Measurements from ENCODE around the gene STXBP2. TPM values are rescaled to one million over a fixed set of nuclear protein-coding genes. Genes with fewer than 3 reads are reported as not detected.

Gene STXBP2
- total RNA-seq, 1 donor from 2014 or later, result 97.7 TPM

DNA sequence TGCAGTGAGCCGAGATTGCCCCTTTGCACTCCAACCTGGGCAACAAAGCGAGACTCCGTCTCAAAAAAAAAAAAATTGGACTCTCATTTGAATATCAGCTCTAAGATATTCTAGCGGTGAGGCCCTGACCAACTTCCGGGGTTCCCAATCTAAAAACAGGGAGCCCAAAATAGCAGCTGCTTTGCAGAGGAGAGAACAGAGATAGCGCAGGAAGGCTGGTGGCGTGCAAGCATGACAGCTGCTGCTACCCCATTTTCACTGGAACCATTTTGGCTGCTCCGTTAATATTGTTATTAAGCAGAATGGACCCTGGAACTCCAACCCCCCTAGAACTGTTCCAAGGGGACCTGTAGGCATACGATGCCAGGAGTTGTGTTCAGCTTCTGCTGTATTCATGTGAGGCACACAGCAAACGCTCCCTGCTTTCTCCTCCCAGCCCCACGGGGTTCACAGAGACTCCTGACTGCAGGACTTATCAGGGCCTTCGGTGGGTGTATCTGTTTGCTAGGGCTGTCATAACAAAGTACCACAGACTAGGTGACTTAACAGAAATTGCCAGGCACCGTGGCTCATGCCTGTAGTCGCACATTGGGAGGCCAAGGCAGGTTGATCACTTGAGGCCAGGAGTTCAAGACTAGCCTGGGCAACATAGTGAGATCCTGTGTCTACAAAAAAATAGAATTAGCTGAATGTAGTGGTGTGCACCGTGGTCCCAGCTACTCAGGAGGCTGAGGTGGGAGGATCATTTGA is 11.5 kb downstream of the STXBP2 start:
- H3K36me3 Mint-ChIP-seq, result peaks cover 4% of the 10 kb centered on the region
- no peak overlapping the region for H3K27ac Mint-ChIP-seq
- peaks cover 12% of the 10 kb centered on the region for H3K27me3 Mint-ChIP-seq (ENCODE audit: low read depth)
- TF ChIP-seq, protein P1, sequence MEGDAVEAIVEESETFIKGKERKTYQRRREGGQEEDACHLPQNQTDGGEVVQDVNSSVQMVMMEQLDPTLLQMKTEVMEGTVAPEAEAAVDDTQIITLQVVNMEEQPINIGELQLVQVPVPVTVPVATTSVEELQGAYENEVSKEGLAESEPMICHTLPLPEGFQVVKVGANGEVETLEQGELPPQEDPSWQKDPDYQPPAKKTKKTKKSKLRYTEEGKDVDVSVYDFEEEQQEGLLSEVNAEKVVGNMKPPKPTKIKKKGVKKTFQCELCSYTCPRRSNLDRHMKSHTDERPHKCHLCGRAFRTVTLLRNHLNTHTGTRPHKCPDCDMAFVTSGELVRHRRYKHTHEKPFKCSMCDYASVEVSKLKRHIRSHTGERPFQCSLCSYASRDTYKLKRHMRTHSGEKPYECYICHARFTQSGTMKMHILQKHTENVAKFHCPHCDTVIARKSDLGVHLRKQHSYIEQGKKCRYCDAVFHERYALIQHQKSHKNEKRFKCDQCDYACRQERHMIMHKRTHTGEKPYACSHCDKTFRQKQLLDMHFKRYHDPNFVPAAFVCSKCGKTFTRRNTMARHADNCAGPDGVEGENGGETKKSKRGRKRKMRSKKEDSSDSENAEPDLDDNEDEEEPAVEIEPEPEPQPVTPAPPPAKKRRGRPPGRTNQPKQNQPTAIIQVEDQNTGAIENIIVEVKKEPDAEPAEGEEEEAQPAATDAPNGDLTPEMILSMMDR (IDR thresholded peaks at IDR 0.05; ENCODE audit: unreplicated experiment), result no peak
- H3K9me3 Mint-ChIP-seq, result no peaks in the 10 kb centered on the region
- peaks cover 4% of the 10 kb centered on the region for H3K4me1 Mint-ChIP-seq
- DNase-seq (ENCODE audit: low spot score in 2 of 2, unreplicated experiment in 2 of 2), result no peak
- no peak overlapping the region for H3K4me3 Mint-ChIP-seq

DNA sequence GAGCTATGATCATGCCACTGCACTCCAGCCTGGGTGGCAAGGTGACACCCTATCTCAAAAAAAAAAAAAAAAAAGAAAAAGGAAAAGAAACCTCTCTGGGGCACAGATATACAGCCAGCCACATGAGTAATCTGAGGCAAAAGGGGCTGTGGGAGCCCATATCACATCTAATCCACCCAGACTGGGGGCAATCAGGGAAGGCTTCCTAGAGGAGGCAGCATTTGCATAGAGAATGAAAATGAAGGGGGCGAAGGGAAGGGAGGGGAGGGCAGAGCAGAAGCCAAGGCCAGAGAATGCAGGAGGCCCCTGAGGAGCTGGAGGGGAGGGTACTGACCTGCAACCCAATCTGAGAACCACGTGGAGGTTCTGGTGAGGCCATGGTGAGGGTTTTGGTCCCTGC is 13.2 kb downstream of the STXBP2 start:
- H3K27me3 Mint-ChIP-seq (ENCODE audit: low read depth), result peaks cover 12% of the 10 kb centered on the region
- H3K27ac Mint-ChIP-seq, result no peak overlapping the region

DNA sequence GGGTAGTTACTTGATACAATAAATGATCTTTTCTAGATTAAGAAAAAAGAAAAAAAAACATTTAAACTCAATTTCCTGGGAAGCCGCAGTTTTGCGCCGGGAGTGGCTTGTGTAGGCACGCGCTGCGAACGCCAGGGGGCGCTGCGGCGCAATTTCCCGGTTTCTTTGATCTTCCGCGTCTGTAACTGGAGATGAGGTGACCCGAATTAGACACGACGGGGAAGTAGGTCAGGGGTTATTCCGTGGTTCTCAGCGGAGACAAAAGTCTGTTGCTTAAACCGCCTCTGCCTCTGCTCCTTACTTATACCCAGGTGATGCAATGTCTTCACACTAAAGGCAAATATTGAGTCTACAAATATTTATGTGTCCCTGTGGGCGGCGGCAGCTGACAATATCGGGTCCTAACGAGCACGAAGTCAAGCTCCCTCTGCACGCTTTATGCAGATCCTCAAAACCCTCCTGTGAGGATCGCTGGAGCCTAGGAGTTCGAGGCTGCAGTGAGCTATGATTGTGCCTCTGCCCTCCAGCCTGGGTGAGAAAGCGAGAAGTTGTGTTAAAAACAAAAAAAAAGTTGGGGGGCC is 15.2 kb downstream of the STXBP2 start:
- Mint-ChIP-seq H3K4me1 (peaks cover 11% of the 10 kb centered on the region), H3K27me3 (ENCODE audit: low read depth) (peaks cover 19% of the 10 kb centered on the region), H3K27ac (peak overlapping the region; percentile 53), H3K4me3 (peak overlapping the region; percentile 60), H3K36me3 (no peaks in the 10 kb centered on the region), H3K9me3 (no peaks in the 10 kb centered on the region)
- DNase-seq (ENCODE audit: low spot score in 2 of 2, unreplicated experiment in 2 of 2), result peak; percentile 74 to 96
- TF ChIP-seq, protein P1 (IDR thresholded peaks at IDR 0.05; ENCODE audit: unreplicated experiment), result peak; percentile 100

More for the DNA sequence above, 13.2 kb downstream of the STXBP2 start:
- peaks cover 11% of the 10 kb centered on the region for H3K4me1 Mint-ChIP-seq
- H3K36me3 Mint-ChIP-seq, result no peaks in the 10 kb centered on the region
- no peaks in the 10 kb centered on the region for H3K9me3 Mint-ChIP-seq
- DNase-seq (ENCODE audit: low spot score in 2 of 2, unreplicated experiment in 2 of 2), result no peak
- H3K4me3 Mint-ChIP-seq, result no peak overlapping the region
- TF ChIP-seq, protein P1 (IDR thresholded peaks at IDR 0.05; ENCODE audit: unreplicated experiment), result no peak

DNA sequence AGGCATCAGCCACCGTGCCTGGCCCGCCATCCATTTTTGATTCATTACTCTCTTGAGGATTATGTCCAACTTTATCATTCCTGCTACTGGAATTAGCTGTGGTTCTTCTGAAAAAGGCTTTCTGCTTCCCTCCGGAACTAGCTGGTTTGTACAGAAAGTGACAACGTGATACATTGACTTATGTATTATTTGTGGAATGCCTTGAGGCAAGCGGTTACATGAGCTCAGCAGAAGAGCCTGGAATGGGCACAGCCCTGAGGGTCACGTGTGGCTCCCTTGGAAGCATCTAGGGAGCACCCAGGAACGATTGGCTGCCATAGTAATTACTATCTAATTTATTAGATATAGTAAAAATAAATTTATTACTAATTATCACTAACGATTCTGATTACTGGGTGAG is 17.5 kb downstream of the STXBP2 start:
- peaks cover 30% of the 10 kb centered on the region for H3K27me3 Mint-ChIP-seq (ENCODE audit: low read depth)
- H3K36me3 Mint-ChIP-seq, result no peaks in the 10 kb centered on the region
- DNase-seq (ENCODE audit: low spot score in 2 of 2, unreplicated experiment in 2 of 2), result no peak
- peaks cover 11% of the 10 kb centered on the region for H3K4me1 Mint-ChIP-seq
- H3K4me3 Mint-ChIP-seq, result no peak overlapping the region
- peak overlapping the region; percentile 71 for H3K27ac Mint-ChIP-seq
- no peaks in the 10 kb centered on the region for H3K9me3 Mint-ChIP-seq
- TF ChIP-seq, protein P1 (IDR thresholded peaks at IDR 0.05; ENCODE audit: unreplicated experiment), result no peak

DNA sequence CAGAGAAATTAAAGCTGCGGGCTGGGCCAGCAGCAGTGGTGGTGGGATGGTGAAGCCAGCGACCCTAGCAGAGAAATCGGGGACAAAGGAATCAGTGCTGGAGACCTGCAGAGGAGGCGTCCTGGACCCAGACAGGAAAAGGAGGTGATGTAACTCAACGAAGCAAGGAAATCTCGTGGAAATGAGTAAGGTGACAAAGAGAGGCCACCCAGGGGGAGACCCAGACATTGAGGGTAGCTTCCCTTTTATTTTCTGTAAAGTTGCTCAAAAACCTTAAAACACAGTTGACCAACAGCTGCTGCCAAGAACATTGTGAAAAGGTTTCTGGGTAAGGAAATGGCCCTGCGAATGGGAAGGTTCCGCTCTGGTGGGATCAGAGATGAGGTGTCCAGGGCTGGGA is 18.7 kb downstream of the STXBP2 start:
- no peaks in the 10 kb centered on the region for H3K9me3 Mint-ChIP-seq
- H3K4me1 Mint-ChIP-seq, result peaks cover 11% of the 10 kb centered on the region
- no peak overlapping the region for H3K4me3 Mint-ChIP-seq
- H3K27me3 Mint-ChIP-seq (ENCODE audit: low read depth), result peaks cover 33% of the 10 kb centered on the region
- H3K27ac Mint-ChIP-seq, result no peak overlapping the region
- DNase-seq (ENCODE audit: low spot score in 2 of 2, unreplicated experiment in 2 of 2), result no peak
- TF ChIP-seq, protein P1 (IDR thresholded peaks at IDR 0.05; ENCODE audit: unreplicated experiment), result no peak
- no peaks in the 10 kb centered on the region for H3K36me3 Mint-ChIP-seq
